K562 (cell line): ENCODE data around the gene TIMM44. TPM values are rescaled to one million over a fixed set of nuclear protein-coding genes. Genes with fewer than 3 reads are reported as not detected.
A peak's percentile ranks its signal among the peaks of the same experiment; 100 is the strongest.

Experiments
- ASH1L ChIP-seq: fragments of 450-650 bp; IDR thresholded peaks from 2 replicates; pipeline ENCODE4 v1.6.1; 2018; ENCODE audit warnings: borderline replicate concordance, mild to moderate bottlenecking, low read depth; ENCODE audit not compliant: partially characterized antibody
- ATF2 ChIP-seq: sonication (generic); formaldehyde crosslinking; IDR thresholded peaks from 2 replicates; pipeline ENCODE4 v1.8.1; 2022; ENCODE audit warnings: missing genetic modification reagents
- ATF4 ChIP-seq: fragments of 450-650 bp; formaldehyde crosslinking; IDR thresholded peaks from 2 replicates; pipeline ENCODE4 v1.4.0; 2022; ENCODE audit warnings: mild to moderate bottlenecking, moderate library complexity
- CBFA2T2 ChIP-seq: fragments of 450-650 bp; conservative IDR thresholded peaks from 2 replicates; pipeline ENCODE4 v1.6.1; 2017; ENCODE audit warnings: mild to moderate bottlenecking
- CBX1 ChIP-seq: sonication (generic); IDR thresholded peaks from 2 replicates; pipeline ENCODE4 v1.6.1; 2016; ENCODE audit warnings: antibody characterized with exemption, low read depth, mild to moderate bottlenecking
- CHCHD3 ChIP-seq: fragments of 250-450 bp; sonication (Bioruptor Pico); IDR thresholded peaks from 2 replicates; pipeline ENCODE4 v2.1.2; 2022; ENCODE audit warnings: mild to moderate bottlenecking
- CHD1 ChIP-seq: fragments of 200-600 bp; sonication (generic); IDR thresholded peaks from one replicate; pipeline ENCODE4 v1.6.1; 2012; ENCODE audit warnings: mild to moderate bottlenecking, moderate library complexity, low read length, inconsistent platforms
- CTBP1 ChIP-seq: fragments of 450-650 bp; IDR thresholded peaks from 2 replicates; pipeline ENCODE4 v1.6.1; 2016; ENCODE audit warnings: borderline replicate concordance
- EZH2 ChIP-seq: IDR thresholded peaks from 2 replicates; pipeline ENCODE4 v1.6.1; 2012; ENCODE audit warnings: low read depth, mild to moderate bottlenecking, inconsistent platforms, low read length, borderline replicate concordance
- HDAC1 ChIP-seq, 2 experiments: fragments of 450-650 bp; IDR thresholded peaks; 2 replicates each; pipeline ENCODE4 v1.6.1; 2016 to 2017; ENCODE audit warnings: inconsistent platforms in 1 of 2, mild to moderate bottlenecking in 1 of 2, moderate library complexity in 1 of 2
- HNRNPL ChIP-seq: fragments of 200-400 bp; formaldehyde crosslinking; IDR thresholded peaks from 2 replicates; pipeline ENCODE4 v1.6.1; 2017; ENCODE audit warnings: low read depth, mild to moderate bottlenecking, low read length
- KAT8 ChIP-seq: fragments of 450-650 bp; IDR thresholded peaks from 2 replicates; pipeline ENCODE4 v1.6.1; 2016; ENCODE audit warnings: low read depth, mild to moderate bottlenecking
- KDM1A ChIP-seq, 2 experiments: fragments of 450-650 bp; IDR thresholded peaks; 2 replicates each; pipeline ENCODE4 v1.6.1; 2016; ENCODE audit warnings: mild to moderate bottlenecking in 2 of 2
- MCM3 ChIP-seq: fragments of 450-650 bp; IDR thresholded peaks from 2 replicates; pipeline ENCODE4 v1.6.1; 2016
- NCOA1 ChIP-seq: fragments of 450-650 bp; IDR thresholded peaks from 2 replicates; pipeline ENCODE4 v1.6.1; 2016; ENCODE audit warnings: low read depth
- NFE2L1 ChIP-seq: fragments of 450-650 bp; IDR thresholded peaks from 2 replicates; pipeline ENCODE4 v1.6.1; 2016; ENCODE audit warnings: missing genetic modification characterization, low read depth, mild to moderate bottlenecking, missing compliant biosample characterization, moderate library complexity, borderline replicate concordance
- NFXL1 ChIP-seq: fragments of 450-650 bp; formaldehyde crosslinking; IDR thresholded peaks from 2 replicates; pipeline ENCODE4 v1.4.0; 2021; ENCODE audit warnings: mild to moderate bottlenecking
- NONO ChIP-seq, 2 experiments: fragments of 200-400 bp in 1 of 2; fragments of 450-650 bp in 1 of 2; formaldehyde crosslinking in 1 of 2; IDR thresholded peaks; 2 replicates each; pipeline ENCODE4 v1.6.1; 2017; ENCODE audit warnings: low read depth in 2 of 2, mild to moderate bottlenecking in 2 of 2, moderate library complexity in 2 of 2, low read length in 1 of 2
- POLR2H ChIP-seq: IDR thresholded peaks from 2 replicates; pipeline ENCODE4 v1.6.1; 2016; ENCODE audit warnings: missing genetic modification characterization, low read depth, mild to moderate bottlenecking, control low read depth, missing compliant biosample characterization, moderate library complexity
- PTBP1 ChIP-seq: fragments of 200-400 bp; formaldehyde crosslinking; IDR thresholded peaks from 2 replicates; pipeline ENCODE4 v1.6.1; 2017; ENCODE audit warnings: low read depth, low read length
- TAF9B ChIP-seq: fragments of 450-650 bp; IDR thresholded peaks from 2 replicates; pipeline ENCODE4 v1.6.1; 2018; ENCODE audit warnings: mild to moderate bottlenecking; ENCODE audit not compliant: partially characterized antibody
- ZBTB26 ChIP-seq: fragments of 450-650 bp; formaldehyde crosslinking; IDR thresholded peaks from 2 replicates; pipeline ENCODE4 v1.4.0; 2022; ENCODE audit warnings: missing genetic modification characterization
- ZBTB43 ChIP-seq: sonication (generic); formaldehyde crosslinking; IDR thresholded peaks from 2 replicates; pipeline ENCODE4 v1.8.0; 2023; ENCODE audit warnings: mild to moderate bottlenecking, missing genetic modification reagents
- ZKSCAN1 ChIP-seq: fragments of 150-350 bp; IDR thresholded peaks from 2 replicates; pipeline ENCODE4 v1.6.1; 2016; ENCODE audit warnings: low read depth, low read length
- ZNF347 ChIP-seq: fragments of 450-650 bp; formaldehyde crosslinking; IDR thresholded peaks from 2 replicates; pipeline ENCODE4 v1.4.0; 2020; ENCODE audit warnings: low read depth, mild to moderate bottlenecking, moderate library complexity
- ZNF507 ChIP-seq: conservative IDR thresholded peaks from 2 replicates; pipeline ENCODE4 v1.6.1; 2017; ENCODE audit warnings: missing genetic modification characterization, missing compliant biosample characterization
- polyA plus RNA-seq, 8 experiments: library from polyadenylated mRNA; depleted of rRNA in 4 of 8; stranded (reverse) in 5 of 8; unstranded in 3 of 8; fragments of >200 nt; fragmentation: Nextera tagmentation in 2 of 8; fragmentation: Illumina TruSeq in 1 of 8; extraction: Ambion mirVana in 2 of 8; extraction: Trizol in 1 of 8; gene quantifications; 2 replicates each; pipeline versions ENCODE4 v1.2.1 to v1.2.3, GENCODE V29; 2011 to 2014; ENCODE audit warnings: inconsistent platforms in 1 of 8, missing spikeins in 1 of 8
- total RNA-seq, 7 experiments: library from RNA; depleted of rRNA in 6 of 7; stranded (reverse); fragments of >200 nt in 6 of 7; fragmentation: Illumina TruSeq in 2 of 7; extraction: Trizol in 2 of 7; gene quantifications; 2 replicates each; pipeline versions ENCODE4 v1.2.1 to v1.2.3, GENCODE V29; 2011 to 2021; ENCODE audit warnings: low replicate concordance in 1 of 7

TIMM44 gene
- total and polyA plus RNA-seq, 9 of the 15 experiments (the other 6 are each of a cell fraction or from before 2014, with no cell fraction given) = 10.3 to 231 (median 89.3) TPM

- TF ChIP-seq MCM3 (no peak), CBFA2T2 (no peak), CHD1 (no peak), HNRNPL (no peak), ZBTB43 (no peak), PTBP1 (no peak), NFXL1 (CRISPR knock-in tag) (no peak), CTBP1 (peak; percentile 95), HDAC1 (IDR thresholded peaks at IDR 0.05) (peak in 1 of 2 experiments; percentile 74; a peak in 2 of 4 replicates), ZNF347 (no peak), ZNF507 (tag) (no peak), TAF9B (no peak), ZBTB26 (CRISPR knock-in tag) (no peak), ASH1L (no peak), NCOA1 (no peak), ATF4 (no peak), CHCHD3 (CRISPR knock-in tag) (no peak), ATF2 (CRISPR knock-in tag) (no peak), KAT8 (no peak), NFE2L1 (tag) (no peak), POLR2H (tag) (no peak), CBX1 (no peak), ZKSCAN1 (peak; percentile 91), KDM1A (IDR thresholded peaks at IDR 0.05) (no peak), EZH2 (no peak), NONO (IDR thresholded peaks at IDR 0.05; ENCODE audit: low read depth in 2 of 2, low read length in 1 of 2) (peak in 1 of 2 experiments; percentile 18; a peak in 1 of 4 replicates)
These were observed 23.6 kb downstream of the TIMM44 start, which contains the start of gene SNAPC2 (continued) for GRCh38 chr19:7919610-7920518.
